ENCODE data around the gene ZSCAN23. TPM values are rescaled to one million over a fixed set of nuclear protein-coding genes. Genes with fewer than 3 reads are reported as not detected.

The ZSCAN23 gene
- total RNA-seq (2022) = 3.0 and 4.7 TPM in 2 replicates
- Bru-seq, nascent RNA = percentile 74 among the genes with signal in this experiment
- percentile 59 among the genes with signal in this experiment for BruChase-seq, experiment 1, labeled RNA remaining after a 6-hour chase
- percentile 86 among the genes with signal in this experiment for BruChase-seq, experiment 2, labeled RNA remaining after a 2-hour chase
- long read RNA-seq, partial matches to known transcripts = 0 of 6 reads
- long read RNA-seq, other reads (novel, unspliced or antisense) = 6 of 6 reads

- BruUV-seq (replicated peaks) = no TSS peak
- no peak for TF ChIP-seq CTCF (IDR thresholded peaks at IDR 0.05; ENCODE audit: unreplicated experiment)
- Mint-ChIP-seq H3K4me3 (ENCODE audit: unreplicated experiment) (peak within 1 kb of the TSS; percentile 99), H3K36me3 (ENCODE audit: insufficient read depth, unreplicated experiment) (no peaks in the 10 kb centered on the region), H3K27ac (ENCODE audit: low read depth, unreplicated experiment) (peak within 1 kb of the TSS; percentile 93), H3K4me1 (ENCODE audit: insufficient read depth, unreplicated experiment) (peaks cover 11% of the 10 kb centered on the region), H3K9me3 (ENCODE audit: unreplicated experiment) (no peaks in the 10 kb centered on the region), H3K27me3 (ENCODE audit: insufficient read depth, unreplicated experiment) (peaks cover 11% of the 10 kb centered on the region)
- intact Hi-C loops (cut with micrococcal nuclease) = loop anchor here (2.0 kb wide), 1 partner anchor 42 kb away; no protein-coding TSS in a partner anchor
- peak; percentile 85 for DNase-seq (ENCODE audit: unreplicated experiment)
- POLR2A ChIA-PET = interaction anchor here (0.5 to 1.6 kb wide), 5 partner anchors 10 to 143 kb away, joined by 3 to 5 read pairs (median 3); no protein-coding TSS in a partner anchor
- CTCF ChIA-PET = no interaction called here
Measured at GRCh38 chr6:28443112-28443773, at the start of gene ZSCAN23. Gene ZSCAN23, minus strand, starts transcription at chr6:28443491. Its CDS starts 7,225 bp downstream, at chr6:28436266.

GRCh38 chr6:28491984-28492317, 48.7 kb upstream of the ZSCAN23 start:
- intact Hi-C loops (cut with micrococcal nuclease) = no loop called here

GRCh38 chr6:28490205-28490890, 47.1 kb upstream of the ZSCAN23 start:
- intact Hi-C loops (cut with micrococcal nuclease) = no loop called here

More at GRCh38 chr6:28491984-28492317, 48.7 kb upstream of the ZSCAN23 start:
- CTCF ChIA-PET = no interaction called here
- TF ChIP-seq CTCF (IDR thresholded peaks at IDR 0.05; ENCODE audit: unreplicated experiment) = no peak
- Mint-ChIP-seq H3K27me3 (ENCODE audit: insufficient read depth, unreplicated experiment) (no peaks in the 10 kb centered on the region), H3K36me3 (ENCODE audit: insufficient read depth, unreplicated experiment) (peaks cover 14% of the 10 kb centered on the region), H3K27ac (ENCODE audit: low read depth, unreplicated experiment) (no peak overlapping the region), H3K9me3 (ENCODE audit: unreplicated experiment) (no peaks in the 10 kb centered on the region), H3K4me1 (ENCODE audit: insufficient read depth, unreplicated experiment) (peaks cover 5% of the 10 kb centered on the region), H3K4me3 (ENCODE audit: unreplicated experiment) (no peak overlapping the region)
- POLR2A ChIA-PET = no interaction called here
- no TSS peak for BruUV-seq (replicated peaks)
- no peak for DNase-seq (ENCODE audit: unreplicated experiment)

More at GRCh38 chr6:28490205-28490890, 47.1 kb upstream of the ZSCAN23 start:
- CTCF ChIA-PET = no interaction called here
- H3K27ac Mint-ChIP-seq (ENCODE audit: low read depth, unreplicated experiment) = peak overlapping the region; percentile 97
- H3K9me3 Mint-ChIP-seq (ENCODE audit: unreplicated experiment) = no peaks in the 10 kb centered on the region
- no peak for DNase-seq (ENCODE audit: unreplicated experiment)
- peaks cover 5% of the 10 kb centered on the region for H3K4me1 Mint-ChIP-seq (ENCODE audit: insufficient read depth, unreplicated experiment)
- TSS peak; percentile 76 for BruUV-seq (replicated peaks)
- POLR2A ChIA-PET = no interaction called here
- H3K27me3 Mint-ChIP-seq (ENCODE audit: insufficient read depth, unreplicated experiment) = no peaks in the 10 kb centered on the region
- peaks cover 14% of the 10 kb centered on the region for H3K36me3 Mint-ChIP-seq (ENCODE audit: insufficient read depth, unreplicated experiment)
- H3K4me3 Mint-ChIP-seq (ENCODE audit: unreplicated experiment) = peak overlapping the region; percentile 86
- no peak for TF ChIP-seq CTCF (IDR thresholded peaks at IDR 0.05; ENCODE audit: unreplicated experiment)

All from MCF 10A (cell line).